GM12873 (cell line): ENCODE data around the gene TTYH3.

Experiments
- CTCF ChIP-seq: IDR thresholded peaks from 2 replicates; pipeline ENCODE4 v1.5.1; 2012; ENCODE audit warnings: low read depth, mild to moderate bottlenecking, moderate library complexity, low read length, control low read depth; ENCODE audit not compliant: insufficient read depth; ENCODE audit errors: missing control alignments

TTYH3 gene

GRCh38 chr7:2622869-2623697, 8.7 kb upstream of the TTYH3 start:
- TF ChIP-seq CTCF = no peak

- TF ChIP-seq CTCF = no peak
Measured at GRCh38 chr7:2623698-2624014, 8.1 kb upstream of the TTYH3 start.

DNA sequence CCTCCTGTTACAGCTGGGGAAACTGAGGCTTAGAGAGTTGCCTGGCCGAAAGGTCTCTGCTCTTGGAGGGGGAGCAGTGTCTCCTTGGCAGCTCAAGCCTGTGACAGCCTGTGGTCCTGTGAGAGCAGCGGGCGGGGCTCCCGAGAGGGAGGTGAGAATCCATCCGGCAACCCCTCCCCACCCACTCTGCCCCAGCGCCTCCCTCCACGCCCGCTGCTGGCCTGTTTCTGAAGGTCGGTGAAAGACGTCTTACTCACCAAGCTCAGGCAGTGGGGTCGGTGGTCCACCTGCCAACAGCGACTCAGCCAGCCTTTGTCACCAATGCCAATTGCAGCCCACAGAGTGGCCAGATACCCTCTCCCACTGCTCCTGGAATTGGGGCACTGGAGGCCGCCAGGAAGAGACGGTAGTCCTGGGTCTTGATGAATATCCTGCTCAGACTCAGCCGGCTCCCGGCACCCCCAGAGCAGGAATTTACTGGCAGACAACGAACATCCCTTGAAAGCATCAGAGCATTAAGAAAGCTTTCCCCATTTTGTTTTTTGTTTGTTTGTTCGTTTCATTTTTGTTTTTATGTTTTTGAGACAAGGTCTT, 7.4 kb upstream of the TTYH3 start:
- no peak for TF ChIP-seq CTCF

- TF ChIP-seq CTCF = no peak
Measured at GRCh38 chr7:2626498-2627117, 5.2 kb upstream of the TTYH3 start.

- TF ChIP-seq CTCF = no peak
Measured at GRCh38 chr7:2627258-2628129, 4.3 kb upstream of the TTYH3 start.

DNA sequence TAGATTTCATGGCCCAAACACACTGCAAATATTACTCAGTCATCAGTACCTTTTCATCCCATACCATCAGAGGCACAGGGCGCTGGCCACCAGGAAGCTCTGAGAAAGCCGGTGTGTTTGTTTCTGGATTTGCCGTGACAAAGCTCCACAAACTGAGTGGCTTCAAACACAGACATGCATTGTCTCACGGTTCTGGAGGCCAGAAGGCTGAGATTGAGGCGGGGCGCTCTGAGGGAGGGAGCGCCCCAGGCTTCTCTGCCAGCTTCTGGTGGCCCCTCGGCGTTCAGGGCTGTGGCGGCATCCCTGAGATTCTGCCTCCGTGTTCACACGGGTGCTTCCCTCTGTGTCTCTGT, 3.7 kb upstream of the TTYH3 start:
- TF ChIP-seq CTCF = no peak

GRCh38 chr7:2628891-2629290, 2.9 kb upstream of the TTYH3 start:
- no peak for TF ChIP-seq CTCF
